ENCODE measurements around the gene PLEKHM1.
"Not testable (repeated sequence)": the region's sequence is repeated elsewhere in the genome, so short reads cannot be mapped to it uniquely, and the experiment has no call there.

The PLEKHM1 gene

GRCh38 chr17:45490615-45491433 lies at the start of gene PLEKHM1:
Gene PLEKHM1 (minus strand): TSS chr17:45490721. CDS start chr17:45482484, 8,237 bp downstream.
- H3K4me3 ChIP-seq (ENCODE audit: low read depth, low read length), result peak within 1 kb of the TSS; percentile 58
- DNase-seq (ENCODE audit: low read depth), result peak; percentile 31

DNA sequence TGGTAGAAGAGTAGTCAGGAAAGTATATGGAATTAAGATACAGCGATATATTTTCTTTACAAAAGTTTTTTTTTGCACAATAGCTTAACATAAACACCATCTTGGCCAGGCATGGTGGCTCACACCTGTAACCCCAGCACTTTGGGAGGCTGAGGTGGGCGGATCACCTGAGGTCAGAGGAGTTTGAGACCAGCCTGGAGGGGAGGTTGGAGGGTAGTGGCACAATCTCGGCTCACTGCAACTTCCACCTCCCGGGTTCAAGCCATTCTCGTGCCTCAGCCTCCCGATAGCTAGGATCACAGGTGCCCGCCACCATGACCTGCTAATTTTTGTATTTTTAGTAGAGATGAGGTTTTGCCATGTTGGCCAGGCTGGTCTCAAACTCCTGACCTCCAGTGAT lies 47.6 kb upstream of the PLEKHM1 start:
- DNase-seq (ENCODE audit: low read depth), result not testable (repeated sequence)

GRCh38 chr17:45506072-45506471 lies 15.6 kb upstream of the PLEKHM1 start:
- H3K4me3 ChIP-seq (ENCODE audit: low read depth, low read length); DNase-seq (ENCODE audit: low read depth): not testable (repeated sequence)

More for the DNA sequence above, 47.6 kb upstream of the PLEKHM1 start:
- H3K4me3 ChIP-seq (ENCODE audit: low read depth, low read length), result not testable (repeated sequence)

DNA sequence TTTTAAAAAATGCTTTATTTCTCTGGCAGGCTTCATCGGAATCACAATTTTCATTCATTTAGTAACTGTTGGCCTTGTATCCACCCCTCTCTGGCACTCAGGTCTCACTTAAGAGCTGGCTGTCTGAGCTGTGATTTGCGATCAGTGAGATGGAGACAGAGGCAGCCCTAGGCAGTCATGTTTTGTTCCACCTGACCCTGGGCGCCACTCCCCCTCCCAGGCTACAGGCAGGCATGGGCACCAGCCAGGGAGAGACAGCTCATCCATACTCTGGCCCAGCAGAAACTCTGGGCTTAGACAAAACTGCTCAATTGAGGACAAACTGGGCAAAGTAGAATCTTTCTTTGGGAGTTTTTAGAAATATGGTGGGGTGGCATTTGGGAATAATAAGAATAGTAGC lies 14.7 kb upstream of the PLEKHM1 start:
- DNase-seq (ENCODE audit: low read depth); H3K4me3 ChIP-seq (ENCODE audit: low read depth, low read length): not testable (repeated sequence)

DNA sequence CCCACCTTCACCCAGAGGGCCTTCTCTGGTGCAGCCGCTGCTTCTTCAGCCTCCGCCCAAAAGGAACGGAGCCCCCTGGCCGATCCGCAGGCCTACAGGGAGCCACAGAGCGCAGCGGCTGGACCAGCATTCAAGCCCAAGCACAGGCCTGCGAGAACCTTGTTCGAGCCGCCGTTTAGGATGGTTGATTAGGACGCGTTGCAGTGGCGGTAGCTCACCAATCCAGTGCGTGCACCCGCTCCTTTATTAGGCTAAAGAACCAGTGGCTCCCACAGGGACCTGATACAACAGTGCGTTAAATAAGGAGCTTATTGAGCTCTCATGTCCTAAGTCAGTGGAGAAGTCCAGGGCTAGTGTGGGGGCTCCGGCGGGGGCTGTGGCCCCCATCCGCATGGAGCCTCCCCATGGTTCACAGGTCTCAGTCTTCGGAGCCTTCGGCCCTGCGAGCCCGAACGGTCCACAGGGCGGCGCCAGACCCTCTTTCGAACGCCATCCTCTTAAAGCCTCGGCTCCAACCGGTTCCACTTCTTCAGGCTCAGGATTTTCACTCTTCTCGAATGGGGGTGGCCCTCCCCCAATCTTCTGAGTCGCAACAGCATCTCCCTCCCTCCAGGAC lies 10.7 kb upstream of the PLEKHM1 start:
- not testable (repeated sequence) for H3K4me3 ChIP-seq (ENCODE audit: low read depth, low read length); DNase-seq (ENCODE audit: low read depth)

DNA sequence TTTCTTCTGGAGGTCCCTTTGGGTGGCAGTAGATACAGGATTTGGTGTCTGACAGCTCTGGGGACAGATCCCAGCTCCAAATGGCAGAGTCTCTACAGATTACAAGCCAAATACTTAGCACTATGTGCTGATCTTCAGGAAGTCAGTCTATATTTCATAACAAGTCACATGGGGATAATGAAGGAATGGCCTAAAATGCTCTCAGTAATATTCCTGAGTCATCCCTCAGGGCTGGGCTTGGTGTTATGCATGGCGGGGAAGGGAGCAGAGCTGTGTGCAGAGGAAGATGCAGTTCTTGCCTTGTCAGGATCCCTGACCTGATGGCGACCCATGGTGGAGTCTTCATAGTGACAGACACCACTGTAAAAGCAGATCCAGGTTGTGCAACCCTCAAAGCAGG lies 10.0 kb upstream of the PLEKHM1 start:
- not testable (repeated sequence) for H3K4me3 ChIP-seq (ENCODE audit: low read depth, low read length); DNase-seq (ENCODE audit: low read depth)

DNA sequence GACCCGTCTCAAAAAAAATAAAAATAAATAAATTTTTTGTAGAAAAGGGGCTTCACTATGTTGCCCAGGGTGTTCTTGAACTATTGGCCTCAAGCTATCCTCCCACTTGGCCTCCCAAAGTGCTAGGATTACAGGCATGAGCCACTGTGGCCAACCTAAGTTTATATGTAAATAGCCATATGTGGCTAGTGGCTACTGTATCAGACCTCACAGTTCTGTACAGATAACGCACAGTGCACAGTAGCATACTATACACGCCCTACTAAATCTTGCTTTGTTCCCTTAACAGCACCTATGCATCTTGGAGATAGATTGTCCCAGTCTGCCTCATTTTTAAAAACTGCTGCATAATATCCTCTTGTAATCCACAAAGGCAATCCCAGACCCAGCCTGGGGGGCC lies 8.7 kb upstream of the PLEKHM1 start:
- DNase-seq (ENCODE audit: low read depth); H3K4me3 ChIP-seq (ENCODE audit: low read depth, low read length): not testable (repeated sequence)

GRCh38 chr17:45498377-45498776 lies 7.9 kb upstream of the PLEKHM1 start:
- not testable (repeated sequence) for H3K4me3 ChIP-seq (ENCODE audit: low read depth, low read length); DNase-seq (ENCODE audit: low read depth)

DNA sequence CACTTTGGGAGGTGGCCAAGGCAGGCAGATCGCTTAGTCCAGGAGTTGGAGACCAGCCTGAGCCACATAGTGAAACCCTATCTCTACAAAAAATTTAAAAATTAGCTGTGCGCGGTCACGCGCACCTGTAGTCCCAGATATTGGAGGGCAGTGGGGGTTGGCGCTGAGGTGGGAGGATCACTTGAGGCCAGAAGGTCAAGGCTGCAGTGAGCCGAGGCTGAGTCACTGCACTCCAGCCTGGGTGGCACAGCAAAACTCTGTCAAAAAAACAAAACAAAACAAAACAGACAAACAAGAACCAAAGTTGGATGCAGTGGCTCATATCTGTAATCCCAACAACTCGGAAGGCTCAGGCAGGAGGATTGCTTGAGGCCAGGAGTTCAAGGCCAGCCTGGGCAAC lies 6.9 kb upstream of the PLEKHM1 start:
- not testable (repeated sequence) for H3K4me3 ChIP-seq (ENCODE audit: low read depth, low read length); DNase-seq (ENCODE audit: low read depth)

- not testable (repeated sequence) for H3K4me3 ChIP-seq (ENCODE audit: low read depth, low read length); DNase-seq (ENCODE audit: low read depth)
These were observed 6.0 kb upstream of the PLEKHM1 start for GRCh38 chr17:45496507-45496906.

- DNase-seq (ENCODE audit: low read depth); H3K4me3 ChIP-seq (ENCODE audit: low read depth, low read length): not testable (repeated sequence)
These were observed 4.0 kb upstream of the PLEKHM1 start for GRCh38 chr17:45494556-45494955.

- H3K4me3 ChIP-seq (ENCODE audit: low read depth, low read length); DNase-seq (ENCODE audit: low read depth): not testable (repeated sequence)
These were observed 1.6 kb upstream of the PLEKHM1 start for GRCh38 chr17:45492156-45492555.

DNA sequence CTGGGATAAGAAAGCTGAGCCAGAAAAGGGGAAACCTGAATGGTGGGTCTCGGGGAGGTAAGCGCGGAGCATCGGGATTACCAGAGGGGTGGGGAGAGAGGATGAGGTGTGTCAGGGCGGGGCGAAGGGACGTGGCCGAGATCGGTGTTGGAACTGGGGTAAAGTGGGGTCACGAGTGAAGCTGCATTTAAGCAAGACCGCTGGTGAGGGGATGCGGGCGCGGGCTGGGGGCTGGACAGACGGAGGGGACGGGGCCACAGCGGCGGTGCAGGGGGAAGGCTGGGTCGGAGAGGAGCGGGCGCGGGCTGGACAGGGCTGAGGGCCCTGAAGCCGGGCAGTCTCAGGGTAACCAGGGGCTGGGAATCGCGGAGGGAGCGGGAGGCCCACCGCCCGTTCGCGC lies 323 bp downstream of the PLEKHM1 start:
- peak overlapping the region; percentile 58 for H3K4me3 ChIP-seq (ENCODE audit: low read depth, low read length)
- DNase-seq (ENCODE audit: low read depth), result not testable (repeated sequence)

- peak; percentile 58 for DNase-seq (ENCODE audit: low read depth)
These were observed 2.8 kb downstream of the PLEKHM1 start for GRCh38 chr17:45487704-45488103.

GRCh38 chr17:45483591-45484216 lies 6.8 kb downstream of the PLEKHM1 start:
- not testable (repeated sequence) for DNase-seq (ENCODE audit: low read depth)

More at GRCh38 chr17:45487704-45488103, 2.8 kb downstream of the PLEKHM1 start:
- not testable (repeated sequence) for H3K4me3 ChIP-seq (ENCODE audit: low read depth, low read length)

GRCh38 chr17:45483177-45483576 lies 7.3 kb downstream of the PLEKHM1 start:
- DNase-seq (ENCODE audit: low read depth); H3K4me3 ChIP-seq (ENCODE audit: low read depth, low read length): not testable (repeated sequence)

More at GRCh38 chr17:45483591-45484216, 6.8 kb downstream of the PLEKHM1 start:
- H3K4me3 ChIP-seq (ENCODE audit: low read depth, low read length), result not testable (repeated sequence)

DNA sequence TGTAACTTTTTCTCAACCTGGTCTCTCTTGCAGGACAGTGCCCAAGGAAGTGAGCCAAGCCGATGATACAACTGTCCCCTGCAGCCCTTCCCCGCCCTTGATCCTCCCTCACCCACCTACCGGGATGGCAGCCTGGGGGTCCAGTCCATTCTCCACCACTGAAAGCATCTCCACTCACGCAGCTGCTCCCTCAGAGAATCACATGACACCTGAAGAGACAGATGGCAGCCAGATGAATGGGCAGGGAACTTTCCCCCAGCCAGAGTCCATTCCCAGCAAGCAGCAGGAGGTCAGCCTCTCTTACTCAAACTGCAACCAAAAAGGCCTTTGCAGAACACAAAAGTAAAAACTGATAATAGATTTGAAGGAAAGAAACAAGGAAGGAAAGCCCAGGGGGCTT lies 8.2 kb downstream of the PLEKHM1 start:
- not testable (repeated sequence) for H3K4me3 ChIP-seq (ENCODE audit: low read depth, low read length); DNase-seq (ENCODE audit: low read depth)

GRCh38 chr17:45475436-45475835 lies 15.1 kb downstream of the PLEKHM1 start:
- not testable (repeated sequence) for H3K4me3 ChIP-seq (ENCODE audit: low read depth, low read length)

GRCh38 chr17:45472249-45472648 lies 18.3 kb downstream of the PLEKHM1 start:
- not testable (repeated sequence) for H3K4me3 ChIP-seq (ENCODE audit: low read depth, low read length); DNase-seq (ENCODE audit: low read depth)

More at GRCh38 chr17:45475436-45475835, 15.1 kb downstream of the PLEKHM1 start:
- not testable (repeated sequence) for DNase-seq (ENCODE audit: low read depth)

DNA sequence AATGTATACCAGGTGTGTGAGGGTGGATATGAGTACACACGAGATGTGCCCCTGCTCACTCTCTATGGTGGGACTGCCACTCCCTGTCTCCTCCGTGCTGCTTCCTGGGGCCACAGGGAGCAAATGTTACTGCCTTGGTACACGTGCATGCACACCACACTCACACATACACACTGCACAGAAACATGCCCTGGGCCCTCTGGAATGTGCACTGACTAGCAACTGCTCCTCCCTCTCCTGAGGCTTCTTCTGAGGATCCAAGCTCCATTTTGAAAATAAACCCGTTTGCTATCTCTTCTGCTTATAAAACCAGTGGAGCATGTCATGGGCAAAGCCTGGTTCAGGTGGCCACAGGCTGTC lies 21.3 kb downstream of the PLEKHM1 start:
- not testable (repeated sequence) for H3K4me3 ChIP-seq (ENCODE audit: low read depth, low read length); DNase-seq (ENCODE audit: low read depth)
